ENCODE results near the gene ARHGAP24. TPM values are rescaled to one million over a fixed set of nuclear protein-coding genes. Genes with fewer than 3 reads are reported as not detected.
A peak's percentile ranks its signal among the peaks of the same experiment; 100 is the strongest.

Gene ARHGAP24
- total RNA-seq, 1 experiment from 2014 or later = 17.4 TPM

- Histone ChIP-seq H3K4me3 (ENCODE audit: low read depth in 2 of 2, low read length in 2 of 2) (peak overlapping the region in 1 of 2 experiments; percentile 28; a peak in 2 of 4 replicates), H3K27me3 (ENCODE audit: control insufficient read depth, insufficient read depth, low read length) (no peaks in the 10 kb centered on the region), H3K4me1 (ENCODE audit: control insufficient read depth, insufficient read depth, low read length) (peaks cover 50% of the 10 kb centered on the region), H3K27ac (ENCODE audit: low read length) (peak overlapping the region; percentile 99), H3K9me3 (ENCODE audit: control insufficient read depth, insufficient read depth, low read depth, low read length) (no peaks in the 10 kb centered on the region), H3K36me3 (ENCODE audit: control insufficient read depth, insufficient read depth, low read length) (no peaks in the 10 kb centered on the region)
- DNase-seq (ENCODE audit: low read depth, low spot score) (no peak), ATAC-seq (peak; percentile 46)
- ChIA-PET CTCF (no interaction called here), POLR2A (interaction anchor here (0.7 to 0.9 kb wide), 2 partner anchors 10 to 583 kb away, joined by 3 read pairs; no protein-coding TSS in a partner anchor)
- no TSS peak for BruUV-seq (replicated peaks)
- in situ Hi-C loops (cut with HindIII; ENCODE audit: low pct_unique_long_range_greater_than_20kb, low sequenced_read_pairs) (no loop called here), intact Hi-C loops (cut with micrococcal nuclease; ENCODE audit: unreplicated experiment) (no loop called here)
- peak; percentile 28; the same call in 1 of the 2 replicates for TF ChIP-seq TCF7L2 (IDR thresholded peaks at IDR 0.05; ENCODE audit: low read depth, low read length)
- TF ChIP-seq POLR2AphosphoS5 (IDR thresholded peaks at IDR 0.05; ENCODE audit: low read depth, low read length) = no peak; the same call in 1 of the 2 replicates
Measured at GRCh38 chr4:85496933-85497332, 22.0 kb downstream of the ARHGAP24 start.

GRCh38 chr4:85498068-85498733 is 23.3 kb downstream of the ARHGAP24 start:
- H3K27ac ChIP-seq (ENCODE audit: low read length) = peak overlapping the region; percentile 99
- intact Hi-C loops (cut with micrococcal nuclease; ENCODE audit: unreplicated experiment) (no loop called here), in situ Hi-C loops (cut with HindIII; ENCODE audit: low pct_unique_long_range_greater_than_20kb, low sequenced_read_pairs) (no loop called here)
- no peaks in the 10 kb centered on the region for H3K9me3 ChIP-seq (ENCODE audit: control insufficient read depth, insufficient read depth, low read depth, low read length)
- ATAC-seq = peak; percentile 72
- POLR2A ChIA-PET = interaction anchor here (0.7 kb wide), 1 partner anchor 242 kb away, joined by 3 read pairs; no protein-coding TSS in a partner anchor
- TF ChIP-seq POLR2AphosphoS5 (IDR thresholded peaks at IDR 0.05; ENCODE audit: low read depth, low read length) (no peak), TCF7L2 (IDR thresholded peaks at IDR 0.05; ENCODE audit: low read depth, low read length) (no peak), SIN3A (IDR thresholded peaks at IDR 0.05; ENCODE audit: borderline replicate concordance, insufficient read depth, low read depth, low read length) (no peak), REST (IDR thresholded peaks at IDR 0.05; ENCODE audit: insufficient read depth in 1 of 2, low read depth in 2 of 2, low read length in 1 of 2) (no peak)
- no peaks in the 10 kb centered on the region for H3K27me3 ChIP-seq (ENCODE audit: control insufficient read depth, insufficient read depth, low read length)
- peaks cover 39% of the 10 kb centered on the region for H3K4me1 ChIP-seq (ENCODE audit: control insufficient read depth, insufficient read depth, low read length)
- CTCF ChIA-PET = no interaction called here
- H3K36me3 ChIP-seq (ENCODE audit: control insufficient read depth, insufficient read depth, low read length) = no peaks in the 10 kb centered on the region
- no peak for DNase-seq (ENCODE audit: low read depth, low spot score)
- H3K4me3 ChIP-seq (ENCODE audit: low read depth in 2 of 2, low read length in 2 of 2) = no peak overlapping the region
- BruUV-seq (replicated peaks) = no TSS peak

- ATAC-seq = no peak
- Histone ChIP-seq H3K27me3 (ENCODE audit: control insufficient read depth, insufficient read depth, low read length) (no peaks in the 10 kb centered on the region), H3K9me3 (ENCODE audit: control insufficient read depth, insufficient read depth, low read depth, low read length) (no peaks in the 10 kb centered on the region), H3K4me3 (ENCODE audit: low read depth in 2 of 2, low read length in 2 of 2) (no peak overlapping the region), H3K4me1 (ENCODE audit: control insufficient read depth, insufficient read depth, low read length) (peaks cover 39% of the 10 kb centered on the region), H3K36me3 (ENCODE audit: control insufficient read depth, insufficient read depth, low read length) (no peaks in the 10 kb centered on the region), H3K27ac (ENCODE audit: low read length) (peak overlapping the region; percentile 99)
- intact Hi-C loops (cut with micrococcal nuclease; ENCODE audit: unreplicated experiment) = no loop called here
- TF ChIP-seq REST (IDR thresholded peaks at IDR 0.05; ENCODE audit: insufficient read depth in 1 of 2, low read depth in 2 of 2, low read length in 1 of 2) (no peak), TCF7L2 (IDR thresholded peaks at IDR 0.05; ENCODE audit: low read depth, low read length) (no peak), POLR2AphosphoS5 (IDR thresholded peaks at IDR 0.05; ENCODE audit: low read depth, low read length) (no peak), CTCF (IDR thresholded peaks at IDR 0.05) (no peak), SIN3A (IDR thresholded peaks at IDR 0.05; ENCODE audit: borderline replicate concordance, insufficient read depth, low read depth, low read length) (no peak)
- BruUV-seq (replicated peaks) = no TSS peak
- ChIA-PET POLR2A (no interaction called here), CTCF (no interaction called here)
- DNase-seq (ENCODE audit: low read depth, low spot score) = no peak
- in situ Hi-C loops (cut with HindIII; ENCODE audit: low pct_unique_long_range_greater_than_20kb, low sequenced_read_pairs) = no loop called here
Measured at GRCh38 chr4:85499573-85499972, 24.6 kb downstream of the ARHGAP24 start.
